NK-92 (cell line): Measurements from ENCODE around the gene LCE1C.

Source experiments
- DNase-seq: peaks from one replicate; lab custom pipeline; 2025; ENCODE audit not compliant: unreplicated experiment; lab: John Stamatoyannopoulos, UW

LCE1C gene

GRCh38 chr1:152806576-152806975, at the start of gene LCE1C:
TSS of gene LCE1C (minus strand) at chr1:152806651. CDS start at chr1:152805478, 1,173 bp downstream.
- no peak for DNase-seq

GRCh38 chr1:152855661-152856060, 49.2 kb upstream of the LCE1C start:
- no peak for DNase-seq

GRCh38 chr1:152842556-152842955, 36.1 kb upstream of the LCE1C start, which contains the start of gene LCE6A:
TSS of gene LCE6A (plus strand) at chr1:152842856. CDS start at chr1:152843521, 665 bp downstream.
- DNase-seq: no peak

GRCh38 chr1:152836870-152837269, 30.4 kb upstream of the LCE1C start:
- no peak for DNase-seq

GRCh38 chr1:152827173-152827572, 20.7 kb upstream of the LCE1C start, which contains the start of gene LCE1A:
TSS of gene LCE1A (plus strand) at chr1:152827473. CDS start at chr1:152827473, 0 bp downstream.
- DNase-seq: no peak

GRCh38 chr1:152824964-152825363, 18.5 kb upstream of the LCE1C start:
- no peak for DNase-seq

- DNase-seq: no peak
These were observed 16.8 kb upstream of the LCE1C start for GRCh38 chr1:152823294-152823693.

- DNase-seq: no peak
These were observed 10.9 kb upstream of the LCE1C start for GRCh38 chr1:152817309-152817708.

- no peak for DNase-seq
These were observed 5.2 kb upstream of the LCE1C start, which contains the start of gene LCE1B for GRCh38 chr1:152811671-152812070. TSS of gene LCE1B (plus strand) at chr1:152811971. CDS start at chr1:152812447, 476 bp downstream.

- DNase-seq: no peak
These were observed 4.6 kb upstream of the LCE1C start for GRCh38 chr1:152811050-152811449.

- DNase-seq: no peak
These were observed 5.1 kb downstream of the LCE1C start for GRCh38 chr1:152801333-152801732.

GRCh38 chr1:152796421-152796820, 10.0 kb downstream of the LCE1C start, which contains the start of gene LCE1D:
TSS of gene LCE1D (plus strand) at chr1:152796721. CDS start at chr1:152797795, 1,074 bp downstream.
- DNase-seq: no peak

GRCh38 chr1:152795686-152796085, 10.8 kb downstream of the LCE1C start:
- DNase-seq: no peak

- no peak for DNase-seq
These were observed 20.4 kb downstream of the LCE1C start, which contains the start of gene LCE1E for GRCh38 chr1:152786077-152786476. TSS of gene LCE1E (plus strand) at chr1:152786257. CDS start at chr1:152787300, 1,043 bp downstream.

- no peak for DNase-seq
These were observed 23.4 kb downstream of the LCE1C start for GRCh38 chr1:152783095-152783494.

- DNase-seq: no peak
These were observed 28.8 kb downstream of the LCE1C start for GRCh38 chr1:152777510-152778137.

- DNase-seq: no peak
These were observed 30.1 kb downstream of the LCE1C start for GRCh38 chr1:152776361-152776760.

- no peak for DNase-seq
These were observed 31.6 kb downstream of the LCE1C start, which contains the start of gene LCE1F for GRCh38 chr1:152774875-152775274. TSS of gene LCE1F (plus strand) at chr1:152775140. CDS start at chr1:152776372, 1,232 bp downstream.

GRCh38 chr1:152770411-152770810, 36.0 kb downstream of the LCE1C start:
- DNase-seq: no peak

GRCh38 chr1:152768847-152769533, 37.5 kb downstream of the LCE1C start:
- DNase-seq: no peak

GRCh38 chr1:152761609-152762213, 44.7 kb downstream of the LCE1C start:
- DNase-seq: no peak
